ENCODE measurements around the gene LCMT2.
A peak's percentile ranks its signal among the peaks of the same experiment; 100 is the strongest.
"Not testable (repeated sequence)": the region's sequence is repeated elsewhere in the genome, so short reads cannot be mapped to it uniquely, and the experiment has no call there.

LCMT2 gene

DNA sequence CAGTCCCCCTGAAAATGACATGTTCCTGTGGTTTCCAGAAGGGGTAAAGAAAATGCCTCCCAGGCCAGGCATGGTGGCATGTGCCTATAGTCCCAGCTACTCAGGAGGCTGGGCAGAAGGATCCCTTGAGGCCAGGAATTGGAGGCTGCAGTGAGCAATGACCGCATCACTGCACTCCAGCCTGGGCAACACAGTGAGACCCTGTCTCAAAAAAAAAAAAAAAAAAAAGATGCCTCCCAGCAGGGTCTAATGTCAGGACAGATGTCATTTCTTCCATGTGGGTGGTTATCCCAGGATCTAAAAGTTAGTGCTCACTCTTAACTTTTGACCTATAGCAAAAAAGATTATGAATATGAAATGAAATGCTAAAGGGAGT lies 13.4 kb downstream of the LCMT2 start:
- peak overlapping the region; percentile 32 for H3K27ac ChIP-seq
- no peak for DNase-seq (ENCODE audit: low read depth, low spot score)

DNA sequence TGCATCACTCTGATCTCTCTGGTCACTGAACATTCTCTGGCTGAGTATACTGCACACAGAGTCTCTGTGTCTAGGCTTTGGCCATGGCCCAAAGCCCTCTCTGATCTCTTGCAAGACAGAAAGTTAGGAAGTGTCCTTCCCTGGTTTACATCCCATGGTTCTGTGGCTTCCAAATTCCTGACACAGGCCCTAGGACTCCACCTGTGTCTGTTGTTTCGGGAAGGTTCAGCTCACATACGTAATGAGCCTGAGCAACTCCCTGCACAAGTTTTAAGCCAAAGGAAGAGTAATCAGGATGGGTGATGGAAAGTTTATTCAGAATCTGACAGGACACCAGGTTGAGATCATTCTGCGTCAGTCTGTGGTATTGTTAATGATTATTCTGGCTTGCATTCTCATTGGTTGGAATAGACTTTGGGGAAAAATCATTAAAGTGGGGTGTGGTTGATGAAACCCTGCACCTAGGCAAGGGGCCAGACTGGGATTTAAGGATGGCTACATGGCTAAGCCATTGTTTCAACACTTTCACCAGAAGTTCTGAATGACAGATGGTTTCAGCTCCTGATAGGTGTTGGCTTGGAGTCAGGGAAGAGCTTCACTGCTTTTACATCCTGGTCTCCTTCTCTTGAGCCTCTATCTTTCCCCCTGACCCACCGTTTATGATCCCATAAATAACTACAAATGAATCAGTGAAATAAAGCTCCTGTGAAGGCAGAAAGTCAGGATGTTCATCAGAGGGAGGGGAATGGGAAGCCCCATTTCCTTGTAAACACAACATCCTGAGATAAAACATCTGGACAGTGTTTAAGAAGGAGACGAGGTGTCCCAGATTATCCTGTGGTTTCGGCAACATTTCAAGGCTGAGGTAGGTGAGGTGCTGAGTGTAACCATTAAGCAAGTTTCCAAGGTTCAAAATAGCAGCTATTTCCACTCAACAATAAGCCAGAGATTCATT lies 14.1 kb downstream of the LCMT2 start:
- H3K27ac ChIP-seq: no peak overlapping the region
- DNase-seq (ENCODE audit: low read depth, low spot score): no peak

DNA sequence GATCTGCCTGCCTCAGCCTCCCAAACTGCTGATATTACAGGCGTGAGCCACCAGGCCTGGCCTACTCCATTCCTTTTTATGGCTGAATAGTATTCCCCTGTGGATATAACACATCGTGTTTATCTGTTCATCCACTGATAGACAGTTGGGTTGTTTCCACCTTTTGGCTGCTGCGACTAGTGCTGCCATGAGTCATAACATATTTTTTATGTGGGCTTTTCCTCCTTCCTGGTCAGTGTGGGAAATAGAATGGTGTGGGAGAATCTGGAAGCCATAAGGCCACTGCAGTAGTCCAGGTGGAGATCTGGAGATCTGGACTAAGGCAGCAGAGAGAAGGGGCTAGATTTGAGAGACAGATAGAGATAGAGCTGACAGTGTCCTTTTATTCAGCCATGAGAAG lies 16.2 kb downstream of the LCMT2 start:
- H3K27ac ChIP-seq: no peak overlapping the region

DNA sequence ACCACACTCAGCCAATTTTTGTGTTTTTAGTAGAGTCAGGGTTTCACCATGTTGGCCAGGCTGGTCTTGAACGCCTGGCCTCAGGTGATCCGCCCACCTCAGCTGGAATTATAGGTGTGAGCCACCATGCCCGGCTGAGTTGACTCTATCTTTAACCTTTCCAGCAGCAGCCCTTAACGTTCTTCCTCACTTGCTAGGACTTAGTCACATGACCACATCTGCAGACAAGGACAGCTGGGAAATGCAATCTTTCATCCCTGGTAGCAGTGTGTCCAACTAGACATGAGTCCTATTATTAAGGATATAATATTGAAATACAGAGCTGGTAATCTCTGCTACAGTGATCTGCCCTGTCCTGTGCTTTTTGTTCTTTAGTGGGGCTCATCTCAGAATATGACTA lies 18.0 kb downstream of the LCMT2 start:
- no peak for DNase-seq (ENCODE audit: low read depth, low spot score)

More for the DNA sequence above, 16.2 kb downstream of the LCMT2 start:
- DNase-seq (ENCODE audit: low read depth, low spot score): no peak

DNA sequence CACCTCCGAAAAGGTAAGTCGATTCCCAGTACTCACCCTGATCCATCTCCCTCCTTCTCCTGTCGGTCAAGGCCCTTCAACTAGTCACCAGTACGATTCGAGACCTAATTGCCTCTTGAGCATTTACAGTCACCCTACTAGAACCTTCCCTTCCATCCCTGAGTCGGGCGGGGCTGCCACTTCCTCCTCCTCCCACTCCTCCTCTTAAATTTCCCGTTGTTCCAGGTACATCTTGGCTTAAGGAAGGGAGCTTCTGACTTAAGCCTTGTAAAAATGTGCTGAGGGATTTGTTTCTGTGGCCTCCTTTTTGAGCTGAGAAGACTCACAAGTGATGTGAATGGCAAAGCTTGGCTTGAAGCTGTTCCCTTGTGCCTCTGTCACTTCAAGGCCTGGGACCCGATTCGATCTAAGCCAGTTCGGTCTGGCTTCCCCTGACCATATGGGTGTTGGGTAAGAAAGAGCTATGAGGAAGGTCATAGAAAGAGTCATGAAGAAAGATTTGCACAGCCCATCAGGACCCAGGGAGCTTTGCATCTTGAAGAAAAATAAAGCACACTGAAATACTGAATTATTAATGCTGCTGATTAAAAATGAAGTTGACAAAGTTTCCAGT lies 28.1 kb downstream of the LCMT2 start, which contains the start of gene TGM7:
Gene TGM7 (minus strand): TSS at position 51 of the 613 bp plus-strand sequence.
- no peak for DNase-seq (ENCODE audit: low read depth, low spot score)

More for the DNA sequence above, 18.0 kb downstream of the LCMT2 start:
- H3K27ac ChIP-seq: no peak overlapping the region

DNA sequence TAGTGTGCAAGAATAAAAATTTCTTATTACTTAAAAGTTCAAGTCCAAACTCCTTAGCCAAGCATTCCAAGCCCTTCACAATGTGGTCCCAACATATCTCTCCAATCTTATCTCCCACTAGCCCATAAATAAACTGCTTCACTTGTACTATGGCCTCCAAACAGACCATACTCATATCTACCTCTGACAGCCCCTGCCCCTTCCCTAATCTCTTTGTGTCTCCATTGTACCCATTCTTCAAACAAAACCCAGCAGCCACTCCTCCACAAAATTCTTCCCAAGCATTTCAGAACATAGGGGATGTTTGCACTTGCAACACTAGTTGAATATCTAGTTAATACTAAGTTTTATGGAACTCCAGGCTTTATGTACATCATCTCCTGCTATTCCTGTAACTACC lies 30.5 kb downstream of the LCMT2 start:
- H3K27ac ChIP-seq: no peak overlapping the region
- DNase-seq (ENCODE audit: low read depth, low spot score): no peak

More for the DNA sequence above, 28.1 kb downstream of the LCMT2 start, which contains the start of gene TGM7:
- H3K27ac ChIP-seq: no peak within 1 kb of the TSS

DNA sequence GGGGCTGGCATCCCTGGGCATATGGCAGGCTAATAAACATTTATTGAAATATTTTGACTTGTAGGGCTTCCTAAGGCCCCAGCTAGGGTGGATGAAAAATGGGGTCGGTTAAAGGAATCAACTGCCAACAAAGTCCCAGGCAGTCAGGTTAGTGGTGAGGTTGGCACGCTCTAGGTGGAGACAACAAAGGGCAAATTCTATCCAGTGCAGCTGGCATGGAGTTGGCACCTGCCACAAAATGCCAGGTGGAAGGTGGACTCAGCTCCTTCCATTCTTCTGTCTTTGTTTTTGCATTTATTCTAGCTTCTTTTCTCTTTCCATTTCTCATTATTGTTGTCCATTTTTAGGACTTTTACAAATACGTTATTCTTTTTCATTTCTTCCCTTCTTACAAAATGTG lies 31.0 kb downstream of the LCMT2 start:
- no peak for DNase-seq (ENCODE audit: low read depth, low spot score)
- H3K27ac ChIP-seq: no peak overlapping the region

DNA sequence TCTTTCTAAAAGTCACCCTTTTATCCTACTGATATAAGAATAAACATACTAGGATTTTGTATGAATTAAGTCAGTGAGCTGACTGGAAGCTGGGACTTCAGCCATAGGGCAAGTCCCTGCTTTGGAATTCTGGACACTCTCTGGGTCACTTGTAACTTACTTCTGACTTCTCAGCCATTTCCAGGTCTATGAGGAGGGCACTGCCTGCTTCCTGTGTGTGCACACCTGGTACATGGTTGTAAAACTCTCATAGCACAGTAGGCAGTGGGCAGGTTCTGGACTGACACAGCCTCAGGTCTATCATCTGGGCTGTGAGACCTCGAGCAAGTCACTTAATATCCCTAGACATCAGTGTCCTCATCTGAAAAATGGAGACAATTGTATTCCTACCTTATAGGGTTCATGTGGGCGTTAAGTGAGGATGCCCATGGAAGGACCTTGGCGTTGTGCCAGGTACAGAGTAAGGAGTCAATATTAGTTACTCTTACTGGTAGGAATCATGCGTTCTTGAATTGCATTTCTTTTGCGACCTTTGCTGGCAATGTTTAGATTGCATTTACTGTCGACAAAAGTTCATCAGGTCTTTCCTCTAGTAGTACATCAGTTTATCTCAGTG lies 36.2 kb downstream of the LCMT2 start:
- H3K27ac ChIP-seq: no peak overlapping the region

DNA sequence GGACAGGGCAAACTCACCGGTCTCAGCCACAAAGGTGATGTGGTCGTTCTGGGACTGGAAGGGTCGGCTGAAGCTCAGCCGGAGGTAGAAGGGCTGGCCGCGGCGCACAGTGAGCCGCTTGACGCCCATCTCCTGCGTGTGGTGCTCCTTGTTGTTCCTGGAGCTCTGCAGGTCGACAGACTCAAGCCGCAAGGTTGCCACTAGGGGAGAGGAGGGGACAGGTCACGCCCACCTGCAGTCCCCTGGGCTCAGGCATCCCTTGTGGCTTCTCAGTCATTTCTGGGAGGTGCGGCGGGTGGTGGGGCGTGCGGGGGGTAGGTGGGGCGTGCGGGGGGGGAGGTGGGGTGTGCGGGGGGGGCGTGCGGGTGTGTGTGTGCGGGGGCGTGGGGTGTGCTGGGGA lies 36.9 kb downstream of the LCMT2 start:
- H3K27ac ChIP-seq: no peak overlapping the region
- DNase-seq (ENCODE audit: low read depth, low spot score): no peak

More for the DNA sequence above, 36.2 kb downstream of the LCMT2 start:
- no peak for DNase-seq (ENCODE audit: low read depth, low spot score)

DNA sequence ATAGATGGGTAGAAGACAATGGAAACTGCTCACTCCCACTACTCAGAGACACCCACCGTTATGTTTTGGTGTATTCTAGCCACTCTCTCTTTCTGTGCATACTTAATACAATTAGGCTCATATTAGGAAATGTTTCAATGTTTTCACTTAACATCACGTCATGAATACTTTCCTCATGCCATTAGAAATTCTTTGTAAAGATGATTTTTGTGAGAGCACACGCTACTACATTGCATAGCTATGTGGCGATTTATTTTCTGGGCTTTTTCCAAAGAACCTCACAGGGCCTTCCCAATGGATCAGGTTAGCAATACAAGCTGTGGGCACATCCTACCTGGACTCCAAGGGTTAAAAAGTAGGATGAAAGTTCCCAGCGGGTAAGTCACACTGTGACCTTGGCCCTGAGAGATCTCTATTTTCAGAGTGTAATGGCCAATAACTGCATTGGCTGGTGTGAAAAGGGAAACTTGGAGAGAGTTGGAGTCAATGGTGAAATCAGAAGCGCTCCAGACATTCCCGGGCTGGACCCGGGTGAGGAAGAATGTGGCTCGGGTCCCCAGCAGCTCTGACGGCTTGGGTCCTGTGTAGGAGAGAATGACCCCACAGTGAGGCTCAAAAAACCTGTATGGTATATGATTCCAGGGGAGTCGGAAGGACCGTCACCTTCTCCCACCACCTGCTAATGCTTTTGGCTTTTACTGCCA lies 37.8 kb downstream of the LCMT2 start:
- H3K27ac ChIP-seq: no peak overlapping the region
- DNase-seq (ENCODE audit: low read depth, low spot score): no peak

DNA sequence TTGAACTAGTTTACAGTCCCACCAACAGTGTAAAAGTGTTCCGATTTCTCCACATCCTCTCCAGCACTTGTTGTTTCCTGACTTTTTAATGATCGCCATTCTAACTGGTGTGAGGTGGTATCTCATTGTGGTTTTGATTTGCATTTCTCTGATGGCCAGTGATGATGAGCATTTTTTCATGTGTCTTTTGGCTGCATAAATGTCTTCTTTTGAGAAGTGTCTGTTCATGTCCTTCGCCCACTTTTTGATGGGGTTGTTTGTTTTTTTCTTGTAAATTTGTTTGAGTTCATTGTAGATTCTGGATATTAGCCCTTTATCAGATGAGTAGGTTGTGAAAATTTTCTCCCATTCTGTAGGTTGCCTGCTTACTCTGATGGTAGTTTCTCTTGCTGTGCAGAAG lies 40.7 kb downstream of the LCMT2 start:
- DNase-seq (ENCODE audit: low read depth, low spot score); H3K27ac ChIP-seq: not testable (repeated sequence)

DNA sequence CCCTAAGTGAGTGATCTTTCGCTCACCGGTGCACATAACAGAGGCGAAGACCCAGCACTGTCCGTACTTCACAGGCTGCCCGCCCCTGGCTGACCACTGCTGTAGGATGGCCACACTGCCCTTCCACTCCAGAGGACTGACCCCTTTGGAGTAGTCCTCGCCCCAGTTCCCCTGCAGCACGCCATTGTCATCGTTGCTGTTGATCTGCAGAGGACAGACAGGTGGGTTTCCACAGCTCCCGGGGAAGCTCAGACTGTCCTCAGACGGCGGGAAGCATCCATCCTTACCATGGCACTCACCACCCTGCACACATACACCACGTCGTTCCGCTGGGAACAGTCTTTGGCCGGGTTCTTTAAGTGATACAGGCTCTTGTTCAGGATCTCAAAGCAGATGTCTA lies 43.1 kb downstream of the LCMT2 start:
- no peak overlapping the region for H3K27ac ChIP-seq
- DNase-seq (ENCODE audit: low read depth, low spot score): no peak

DNA sequence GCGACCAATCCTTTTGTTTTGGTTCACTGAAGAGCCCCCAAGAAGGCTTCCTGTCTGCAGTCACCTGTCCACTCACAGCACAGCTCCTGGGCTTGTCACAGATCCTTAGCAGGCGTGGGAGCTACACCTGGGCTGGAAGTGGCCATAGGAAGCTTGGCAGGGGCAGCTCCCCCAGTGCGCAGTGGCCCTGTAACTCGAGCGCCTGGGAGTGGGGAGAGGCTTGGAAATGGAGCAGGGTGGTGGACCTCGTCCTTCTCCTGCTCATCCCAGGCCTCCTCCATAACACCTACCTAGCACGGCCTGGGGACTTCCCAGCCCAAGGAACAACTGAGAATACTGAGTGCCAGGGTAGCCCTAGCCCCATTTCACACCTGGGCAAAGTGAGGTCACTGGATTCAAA lies 44.3 kb downstream of the LCMT2 start:
- H3K27ac ChIP-seq: no peak overlapping the region
- no peak for DNase-seq (ENCODE audit: low read depth, low spot score)

DNA sequence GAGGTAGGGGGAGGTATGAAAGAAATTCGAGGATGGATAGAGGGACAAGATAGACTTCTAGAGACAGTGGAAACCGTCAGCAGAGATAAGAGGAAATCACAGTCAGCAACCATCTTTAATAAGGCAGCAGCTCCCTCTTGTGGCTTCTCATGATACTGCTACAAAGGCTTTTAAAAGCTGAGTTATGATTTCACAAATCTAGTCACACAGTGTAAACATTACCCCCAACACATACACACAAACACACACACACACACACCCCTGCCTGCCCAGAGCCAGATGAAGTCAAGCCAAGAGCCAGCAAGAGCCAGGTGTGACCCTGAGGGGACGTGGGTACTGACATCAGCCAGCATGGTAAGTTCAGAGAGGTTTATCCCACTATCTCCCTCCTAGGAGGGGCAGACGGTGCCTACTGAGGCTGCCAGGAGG lies 44.8 kb downstream of the LCMT2 start:
- DNase-seq (ENCODE audit: low read depth, low spot score): no peak
- H3K27ac ChIP-seq: no peak overlapping the region

DNA sequence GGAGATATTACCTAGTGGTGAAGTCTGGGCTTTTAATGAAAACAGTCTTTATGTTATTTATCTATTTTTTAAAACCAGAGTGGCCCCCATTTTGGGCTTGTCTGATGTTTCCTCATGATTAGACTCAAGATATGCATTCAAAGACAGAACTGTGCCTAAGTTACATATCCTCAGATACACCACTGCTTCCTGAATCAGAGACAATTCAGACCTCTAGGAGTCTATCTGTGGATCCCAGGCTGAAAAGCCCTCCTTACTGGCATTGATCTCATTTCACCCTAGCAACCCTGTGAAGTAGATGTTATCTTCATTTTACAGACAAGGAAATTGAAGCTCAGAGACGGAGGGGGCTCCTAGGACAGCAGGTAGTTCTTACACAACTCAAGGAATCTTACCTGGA lies 46.8 kb downstream of the LCMT2 start:
- no peak overlapping the region for H3K27ac ChIP-seq
- no peak for DNase-seq (ENCODE audit: low read depth, low spot score)

DNA sequence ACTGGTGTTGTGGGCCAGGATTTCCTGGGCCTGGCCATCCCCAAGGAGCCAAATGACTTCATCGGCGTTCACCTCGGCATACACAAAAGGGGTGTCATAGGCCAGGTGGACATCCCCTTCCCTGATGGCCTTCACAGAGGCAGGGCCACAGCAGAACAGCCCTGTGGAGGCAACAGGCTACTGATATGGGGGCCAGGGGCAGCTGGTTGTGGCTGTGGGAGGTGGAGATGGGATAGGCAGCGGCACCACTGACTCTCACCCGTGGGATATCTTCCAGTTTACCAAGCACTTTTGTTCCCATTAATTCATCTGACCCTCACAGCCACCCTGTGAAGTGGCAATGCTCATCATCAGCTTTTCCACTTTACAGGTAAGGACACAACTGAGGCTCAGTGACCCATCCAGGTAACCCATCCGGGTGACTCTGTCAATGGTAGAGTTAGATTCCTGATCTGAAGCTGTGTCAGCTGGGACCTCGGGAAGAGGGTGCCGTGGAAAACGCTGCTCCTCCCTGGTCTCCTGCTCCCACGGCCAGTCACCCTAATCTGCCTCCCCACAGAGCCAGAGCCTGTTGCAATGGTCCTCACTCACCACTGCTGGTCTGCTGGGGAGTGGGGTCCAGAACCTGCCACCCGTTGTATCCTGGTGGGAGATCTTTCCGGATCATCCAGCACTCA lies 48.3 kb downstream of the LCMT2 start:
- DNase-seq (ENCODE audit: low read depth, low spot score): no peak
- H3K27ac ChIP-seq: no peak overlapping the region

DNA sequence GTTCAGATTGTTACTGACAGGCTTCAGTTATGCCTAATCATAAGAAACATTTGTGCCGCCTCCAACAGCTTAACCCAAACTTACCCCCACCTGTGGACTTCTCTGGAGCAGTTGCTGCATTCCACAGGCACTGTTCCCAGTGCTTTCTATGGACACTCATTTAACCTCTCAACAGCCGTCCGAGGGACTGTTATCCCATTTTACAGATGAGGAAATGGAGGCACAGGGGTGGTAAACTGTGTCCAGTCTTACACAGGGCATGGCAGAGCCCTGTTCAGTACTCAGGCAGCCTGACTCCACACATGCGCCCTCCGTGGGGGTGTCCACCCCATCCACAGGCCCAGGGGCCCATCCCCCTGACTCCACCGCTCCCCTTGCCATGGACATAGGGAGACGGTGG lies 49.4 kb downstream of the LCMT2 start:
- H3K27ac ChIP-seq: no peak overlapping the region
- no peak for DNase-seq (ENCODE audit: low read depth, low spot score)

DNA sequence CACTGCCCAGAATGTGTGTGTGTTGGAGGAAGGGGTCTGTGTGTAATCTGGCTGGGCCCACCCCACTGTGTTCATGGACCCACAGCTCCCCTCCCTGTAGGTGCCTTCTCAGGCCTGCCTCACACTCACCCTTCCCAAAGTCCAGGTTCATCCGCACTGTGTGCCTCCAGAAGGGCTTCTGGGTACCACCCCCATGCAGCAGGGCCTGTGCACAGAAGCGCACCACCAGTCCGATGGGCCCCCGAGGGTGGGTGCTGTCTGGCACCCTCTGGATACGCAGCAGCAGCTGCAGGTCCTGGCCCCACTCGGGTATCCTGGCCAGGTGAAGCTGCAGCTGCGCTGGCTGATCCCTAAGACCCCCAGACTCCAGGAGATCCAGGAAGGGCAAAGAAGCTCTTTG lies 50.9 kb downstream of the LCMT2 start:
- DNase-seq (ENCODE audit: low read depth, low spot score): no peak
- no peak overlapping the region for H3K27ac ChIP-seq

DNA sequence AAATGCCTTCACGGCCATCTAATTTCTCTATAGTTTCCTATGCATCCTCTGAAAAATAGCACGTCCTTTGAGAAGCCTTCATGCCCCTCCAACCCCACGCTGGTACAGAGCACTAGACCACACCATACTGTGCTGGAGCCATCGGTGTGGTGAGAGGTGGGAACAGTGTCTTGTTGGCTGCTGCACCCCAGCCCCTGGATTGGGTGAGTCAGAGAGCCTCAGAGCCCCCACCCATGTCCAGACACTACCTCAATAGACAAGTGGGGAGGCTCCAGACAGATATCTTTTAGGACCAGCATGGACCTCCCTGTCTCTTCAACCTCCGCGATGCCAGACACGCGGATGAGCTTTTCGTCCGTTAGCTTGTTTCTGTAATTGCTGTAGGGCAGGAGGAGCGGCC lies 51.5 kb downstream of the LCMT2 start:
- DNase-seq (ENCODE audit: low read depth, low spot score): no peak
- H3K27ac ChIP-seq: no peak overlapping the region

DNA sequence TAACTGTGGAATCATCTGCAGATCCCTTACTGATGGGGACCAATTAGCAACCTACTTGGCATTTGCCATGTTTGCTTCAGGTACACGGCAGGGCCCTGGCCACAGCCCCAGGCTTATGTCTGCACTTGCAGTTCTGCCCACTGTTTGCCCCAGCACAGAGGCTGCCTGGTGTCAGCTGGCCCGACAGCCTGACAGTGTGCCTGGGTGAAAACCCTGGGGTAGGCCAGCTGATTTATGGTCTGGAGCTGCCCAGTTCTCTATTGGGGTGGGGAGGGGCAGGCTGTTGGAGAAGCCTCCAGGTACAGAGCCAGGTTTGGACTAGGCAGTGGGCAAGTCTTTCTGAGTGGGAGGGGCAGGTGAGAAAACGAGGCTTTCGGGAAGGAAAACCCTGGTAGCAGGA lies 52.5 kb downstream of the LCMT2 start:
- DNase-seq (ENCODE audit: low read depth, low spot score): no peak
- H3K27ac ChIP-seq: no peak overlapping the region

All from epithelial cell of prostate (primary cell).